HG02642 (cell line): ENCODE results near the gene MEST.
"Not testable (repeated sequence)": the region's sequence is repeated elsewhere in the genome, so short reads cannot be mapped to it uniquely, and the experiment has no call there.

ENCODE experiments used
- ATAC-seq: cut with Tn5 transposase; IDR thresholded peaks from one replicate; pipeline ENCODE4 v1.9.1; 2021; ENCODE audit warnings: mild to moderate bottlenecking; ENCODE audit not compliant: unreplicated experiment, poor library complexity

Gene MEST

GRCh38 chr7:130515315-130516040 lies 23.6 kb downstream of the MEST start:
- no peak for ATAC-seq

GRCh38 chr7:130521258-130521951 lies 29.5 kb downstream of the MEST start:
- ATAC-seq: no peak

- not testable (repeated sequence) for ATAC-seq
These were observed 31.7 kb downstream of the MEST start for GRCh38 chr7:130523519-130524125.

GRCh38 chr7:130524628-130525027 lies 32.7 kb downstream of the MEST start:
- no peak for ATAC-seq

DNA sequence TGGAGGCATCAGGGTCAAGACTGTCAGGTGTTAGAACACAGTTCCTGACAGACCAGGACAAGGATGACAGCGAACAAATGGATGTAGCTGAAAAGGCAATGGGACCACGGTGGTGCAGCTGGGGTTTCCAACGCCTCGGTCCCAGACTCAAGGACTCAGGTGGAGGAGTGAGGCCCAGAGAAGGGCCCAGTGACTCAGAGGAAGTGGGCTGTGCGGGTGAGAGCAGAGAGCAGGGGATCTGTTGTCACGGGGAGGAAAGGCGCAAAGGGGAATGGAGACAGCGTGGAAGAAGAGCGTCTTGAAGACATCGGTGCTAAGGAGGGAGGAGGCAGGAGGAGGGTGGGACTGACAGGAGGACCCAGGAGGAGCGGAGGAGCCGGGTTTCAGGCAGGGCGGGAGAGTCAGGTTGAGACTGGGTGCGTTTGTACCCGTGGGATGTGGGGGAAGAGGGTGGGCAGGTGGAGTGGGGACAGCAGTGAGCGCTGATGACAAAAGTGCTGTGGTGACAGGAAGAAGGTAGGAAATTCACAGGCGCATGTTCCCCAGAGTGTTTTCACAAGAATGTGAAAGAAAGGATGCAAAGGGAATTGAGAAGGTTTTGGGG lies 36.0 kb downstream of the MEST start:
- ATAC-seq: not testable (repeated sequence)

GRCh38 chr7:130529417-130529816 lies 37.5 kb downstream of the MEST start:
- ATAC-seq: no peak

- not testable (repeated sequence) for ATAC-seq
These were observed 46.0 kb downstream of the MEST start for GRCh38 chr7:130537894-130538293.

DNA sequence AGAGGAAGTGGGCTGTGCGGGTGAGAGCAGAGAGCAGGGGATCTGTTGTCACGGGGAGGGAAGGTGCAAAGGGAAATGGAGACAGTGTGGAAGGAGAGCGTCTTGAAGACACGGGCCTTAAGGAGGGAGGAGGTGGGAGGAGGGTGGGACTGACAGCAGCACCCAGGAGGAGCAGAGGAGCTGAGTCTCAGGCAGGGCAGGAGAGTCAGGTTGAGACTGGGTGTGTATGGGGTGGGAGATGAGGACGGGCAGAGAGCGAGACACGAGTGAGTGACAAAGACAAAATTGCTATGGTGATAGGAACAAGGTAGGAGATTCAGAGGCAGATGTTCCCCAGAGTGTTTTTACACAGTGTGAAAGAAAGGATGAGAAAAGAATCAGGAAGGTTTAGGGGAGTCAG lies 49.4 kb downstream of the MEST start:
- not testable (repeated sequence) for ATAC-seq

DNA sequence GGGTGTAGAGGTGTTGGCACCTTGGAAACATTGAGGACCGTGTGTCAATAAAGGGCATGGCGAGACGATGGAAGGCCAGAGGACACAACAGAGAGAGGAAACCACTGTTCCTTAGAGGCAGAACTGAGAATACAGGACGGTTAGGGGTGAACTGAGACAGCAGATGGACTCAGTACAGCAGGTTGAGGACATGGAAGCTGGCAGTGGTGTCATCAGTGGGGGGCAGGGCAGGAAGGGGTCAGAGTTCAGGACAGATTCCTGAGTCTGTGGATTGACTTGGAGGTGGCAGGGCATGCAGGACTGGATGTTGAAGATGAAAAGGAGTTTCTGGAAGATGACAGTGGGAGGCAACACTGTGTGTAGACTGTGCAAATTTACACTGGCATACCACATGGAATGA lies 50.4 kb downstream of the MEST start:
- not testable (repeated sequence) for ATAC-seq

GRCh38 chr7:130543487-130544010 lies 51.7 kb downstream of the MEST start:
- no peak for ATAC-seq

GRCh38 chr7:130544356-130544755 lies 52.5 kb downstream of the MEST start:
- ATAC-seq: no peak

- ATAC-seq: no peak
These were observed 61.6 kb downstream of the MEST start for GRCh38 chr7:130553398-130554029.

- no peak for ATAC-seq
These were observed 62.6 kb downstream of the MEST start for GRCh38 chr7:130554481-130554880.
